ENCODE measurements around the gene BAZ2B. TPM values are rescaled to one million over a fixed set of nuclear protein-coding genes. Genes with fewer than 3 reads are reported as not detected.
"Not testable (repeated sequence)": the region's sequence is repeated elsewhere in the genome, so short reads cannot be mapped to it uniquely, and the experiment has no call there.

The BAZ2B gene
- total RNA-seq, 8 experiments from 2014 or later, result 81.1 to 148 (median 90.2) TPM

DNA sequence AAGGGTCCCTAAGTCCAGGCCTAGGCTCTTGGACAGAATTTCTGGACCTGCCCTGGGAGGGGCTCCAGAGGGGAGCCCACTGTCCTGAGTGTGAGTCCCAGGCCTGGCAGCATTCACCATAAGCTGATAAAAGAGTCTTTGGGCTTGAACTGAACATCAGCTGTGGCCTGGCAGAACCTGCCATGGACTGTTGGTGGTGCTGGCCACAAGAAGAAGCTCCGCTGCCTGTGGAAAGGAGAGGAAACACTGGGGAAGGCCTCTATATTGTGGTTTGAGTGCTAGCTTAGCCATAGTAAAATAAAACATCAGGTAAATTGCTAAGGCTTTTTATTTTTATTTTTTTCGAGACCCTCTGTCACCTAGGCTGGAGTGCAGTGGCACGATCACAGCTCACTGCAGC is 20.9 kb upstream of the BAZ2B start:
- no peak for ATAC-seq (replicated peaks in 6 of 8)
- no peak overlapping the region for H3K4me3 ChIP-seq
- H3K4me1 ChIP-seq (replicated peaks in 1 of 2), result no peaks in the 10 kb centered on the region
- no peak overlapping the region for H3K27ac ChIP-seq
- in situ Hi-C loops (cut with MboI; ENCODE audit: low pct_unique_long_range_greater_than_20kb in 2 of 9, low sequenced_read_pairs in 9 of 9, unreplicated experiment in 9 of 9), result no loop called here
- 83 to 100% (median 94%) methylated on average over 1 to 3 of the region's 3 CpGs; no CpG with 5 or more reads in 7 of the 10 experiments for WGBS, 10 experiments

DNA sequence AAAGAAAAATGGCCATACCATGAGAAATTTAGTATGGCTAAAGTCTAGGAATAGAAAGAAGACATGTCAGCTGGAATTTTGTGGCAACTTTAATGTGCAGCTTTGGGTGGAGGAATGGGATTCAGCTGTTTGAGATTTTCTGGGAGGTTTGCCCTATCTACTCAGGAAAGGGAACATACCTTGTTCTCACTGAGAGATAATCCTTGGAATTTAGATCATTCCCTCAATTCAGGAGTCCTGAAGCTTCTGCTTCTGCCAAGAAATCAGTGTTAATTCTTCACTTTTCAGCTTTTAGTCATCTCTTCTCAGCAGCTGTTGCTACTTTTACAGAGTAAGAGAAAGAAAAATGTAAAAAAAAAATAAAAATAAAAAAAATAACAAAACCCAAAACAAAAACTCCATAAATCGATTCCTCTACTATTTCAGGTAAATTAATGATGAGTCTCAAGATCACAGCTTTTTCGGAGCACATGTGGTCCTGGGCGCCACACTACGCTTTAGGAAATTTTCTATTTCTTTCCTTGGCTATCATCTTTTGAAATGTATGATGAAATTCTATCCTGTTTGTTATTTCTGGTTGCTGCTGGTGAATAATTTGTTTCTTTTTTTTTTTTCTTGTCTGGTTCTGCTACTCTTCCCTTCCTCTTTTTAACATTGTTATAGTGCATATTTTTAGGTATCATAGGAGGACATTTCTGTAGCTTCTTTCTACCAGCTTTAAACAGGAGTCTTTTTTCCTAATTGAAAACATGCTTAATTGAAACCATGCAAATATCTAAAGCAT is 18.9 kb upstream of the BAZ2B start:
- no peaks in the 10 kb centered on the region for H3K4me1 ChIP-seq (replicated peaks in 1 of 2)
- WGBS, 10 experiments, result 43 to 75% (median 68%) methylated on average over 4 of the region's 4 CpGs; no CpG with 5 or more reads in 1 of the 10 experiments
- no peak overlapping the region for H3K27ac ChIP-seq
- no peak for ATAC-seq (replicated peaks in 6 of 8)
- in situ Hi-C loops (cut with MboI; ENCODE audit: low pct_unique_long_range_greater_than_20kb in 2 of 9, low sequenced_read_pairs in 9 of 9, unreplicated experiment in 9 of 9), result no loop called here
- H3K4me3 ChIP-seq, result no peak overlapping the region

DNA sequence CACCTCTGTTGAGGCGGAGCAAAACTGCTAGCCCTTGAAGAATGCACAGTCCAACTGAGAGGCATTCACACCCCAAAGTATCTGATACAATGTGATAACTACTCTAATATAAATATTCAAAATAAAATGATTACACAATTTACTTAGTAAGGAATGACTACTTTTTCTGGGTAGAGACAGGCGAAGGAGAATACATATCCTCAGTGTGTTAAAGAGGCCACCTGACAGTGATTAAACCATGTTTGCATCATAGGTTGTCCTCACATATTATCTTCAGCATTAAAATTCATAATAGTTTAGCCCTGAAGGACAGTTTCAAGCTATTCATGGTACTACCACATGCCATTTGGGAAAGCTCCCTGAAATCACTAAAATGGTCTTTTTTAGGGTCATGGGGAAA is 16.9 kb upstream of the BAZ2B start:
- H3K4me1 ChIP-seq (replicated peaks in 1 of 2), result no peaks in the 10 kb centered on the region
- peak in 3 of 8 experiments; percentile 74 to 96 (median 94) for ATAC-seq (replicated peaks in 6 of 8)
- no peak overlapping the region for H3K4me3 ChIP-seq
- WGBS, 10 experiments, result 14 to 100% (median 93%) methylated on average over 1 to 2 of the region's 2 CpGs; no CpG with 5 or more reads in 3 of the 10 experiments
- no peak overlapping the region for H3K27ac ChIP-seq
- in situ Hi-C loops (cut with MboI; ENCODE audit: low pct_unique_long_range_greater_than_20kb in 2 of 9, low sequenced_read_pairs in 9 of 9, unreplicated experiment in 9 of 9), result no loop called here

DNA sequence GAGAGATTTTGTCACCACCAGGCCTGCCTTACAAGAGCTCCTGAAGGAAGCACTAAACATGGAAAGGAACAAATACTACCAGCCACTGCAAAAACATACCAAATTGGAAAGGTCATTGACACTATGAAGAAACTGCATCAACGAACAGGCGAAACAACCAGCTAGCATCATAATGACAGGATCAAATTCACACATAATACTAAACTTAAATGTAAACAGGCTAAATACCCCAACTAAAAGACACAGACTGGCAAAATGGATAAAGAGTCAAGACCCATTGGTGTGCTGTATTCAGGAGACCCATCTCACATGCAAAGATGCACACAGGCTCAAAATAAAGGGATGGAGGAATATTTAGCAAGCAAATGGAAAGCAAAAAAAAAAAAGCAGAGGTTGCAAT is 9.3 kb upstream of the BAZ2B start:
- in situ Hi-C loops (cut with MboI; ENCODE audit: low pct_unique_long_range_greater_than_20kb in 2 of 9, low sequenced_read_pairs in 9 of 9, unreplicated experiment in 9 of 9); ATAC-seq (replicated peaks in 6 of 8); H3K4me1 ChIP-seq (replicated peaks in 1 of 2); H3K27ac ChIP-seq; H3K4me3 ChIP-seq: not testable (repeated sequence)
- 60 to 100% (median 97%) methylated on average over 1 to 2 of the region's 2 CpGs for WGBS, 10 experiments

DNA sequence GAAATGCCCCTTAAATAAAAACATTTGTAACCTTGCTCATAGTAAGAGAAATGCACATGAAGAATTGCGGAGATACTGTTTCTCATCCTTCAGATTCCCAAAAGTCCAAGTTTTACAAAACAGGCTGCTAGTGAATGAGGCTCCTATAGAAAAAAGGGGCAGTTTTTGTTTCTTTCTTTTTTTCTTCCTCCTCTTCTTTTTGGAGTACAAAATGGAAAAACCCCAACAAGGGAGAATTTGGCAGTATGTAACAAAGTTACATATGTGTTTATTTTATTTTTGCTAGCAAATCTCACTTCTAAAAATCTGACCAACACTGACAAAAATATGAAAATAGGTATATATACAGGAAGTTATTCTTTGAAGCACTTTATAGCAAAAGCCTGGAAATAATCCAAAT is 7.1 kb upstream of the BAZ2B start:
- no peak overlapping the region for H3K4me3 ChIP-seq
- H3K27ac ChIP-seq, result no peak overlapping the region
- ATAC-seq (replicated peaks in 6 of 8), result no peak
- in situ Hi-C loops (cut with MboI; ENCODE audit: low pct_unique_long_range_greater_than_20kb in 2 of 9, low sequenced_read_pairs in 9 of 9, unreplicated experiment in 9 of 9), result no loop called here
- H3K4me1 ChIP-seq (replicated peaks in 1 of 2), result peaks cover 0 to 10% of the 10 kb centered on the region in 2 donors
- WGBS, 10 experiments, result 80 to 100% (median 100%) methylated on average over 1 of the region's 1 CpG; no CpG with 5 or more reads in 2 of the 10 experiments

DNA sequence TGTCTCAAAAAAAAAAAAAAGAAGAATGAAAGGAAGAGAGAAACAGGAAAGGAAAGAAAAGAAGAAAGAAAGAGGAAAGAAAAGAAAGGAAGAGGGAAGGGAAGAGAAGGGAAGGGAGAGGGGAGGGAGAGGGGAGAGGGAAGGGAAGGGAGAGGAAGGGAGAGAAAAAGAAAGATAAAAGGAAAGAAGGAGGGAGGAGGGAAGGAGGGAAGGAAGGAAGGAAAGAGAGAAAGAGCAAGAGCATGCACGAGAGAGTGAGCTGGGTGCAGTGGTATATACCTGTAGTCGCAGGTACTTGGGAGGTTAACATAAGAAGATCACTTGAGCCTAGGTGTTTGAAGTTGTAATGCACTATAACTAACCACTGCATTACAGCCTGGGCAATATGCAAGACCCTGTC is 6.6 kb upstream of the BAZ2B start:
- Histone ChIP-seq H3K4me1 (replicated peaks in 1 of 2) (peaks cover 0 to 13% of the 10 kb centered on the region in 2 donors), H3K27ac (no peak overlapping the region), H3K4me3 (no peak overlapping the region)
- no peak for ATAC-seq (replicated peaks in 6 of 8)
- in situ Hi-C loops (cut with MboI; ENCODE audit: low pct_unique_long_range_greater_than_20kb in 2 of 9, low sequenced_read_pairs in 9 of 9, unreplicated experiment in 9 of 9), result no loop called here
- 75 to 96% (median 83%) methylated on average over 1 to 2 of the region's 2 CpGs; no CpG with 5 or more reads in 6 of the 10 experiments for WGBS, 10 experiments

DNA sequence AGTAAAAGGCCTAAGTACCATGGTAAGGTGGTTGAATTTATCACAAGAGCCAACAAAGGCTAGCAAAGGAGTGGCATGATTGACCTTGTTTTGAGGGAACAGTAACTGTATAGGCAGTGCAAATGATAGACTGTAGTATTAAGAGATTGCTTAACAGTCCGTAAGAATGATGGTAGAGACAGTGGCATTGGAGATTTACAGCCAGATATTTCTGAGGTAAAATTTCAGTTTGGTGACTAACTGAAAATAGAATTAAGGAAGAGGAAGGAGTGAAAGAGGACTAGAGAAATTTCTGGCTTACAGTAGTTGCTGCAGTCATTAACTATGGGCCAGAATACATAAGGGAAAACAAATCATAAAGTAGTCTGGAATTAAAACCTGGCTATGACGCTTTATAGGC is 4.4 kb upstream of the BAZ2B start:
- no peak for ATAC-seq (replicated peaks in 6 of 8)
- in situ Hi-C loops (cut with MboI; ENCODE audit: low pct_unique_long_range_greater_than_20kb in 2 of 9, low sequenced_read_pairs in 9 of 9, unreplicated experiment in 9 of 9), result no loop called here
- peaks cover 0 to 15% of the 10 kb centered on the region in 2 donors for H3K4me1 ChIP-seq (replicated peaks in 1 of 2)
- WGBS, 10 experiments, result 80 to 100% (median 90%) methylated on average over 1 to 2 of the region's 2 CpGs
- H3K27ac ChIP-seq, result no peak overlapping the region
- no peak overlapping the region for H3K4me3 ChIP-seq

DNA sequence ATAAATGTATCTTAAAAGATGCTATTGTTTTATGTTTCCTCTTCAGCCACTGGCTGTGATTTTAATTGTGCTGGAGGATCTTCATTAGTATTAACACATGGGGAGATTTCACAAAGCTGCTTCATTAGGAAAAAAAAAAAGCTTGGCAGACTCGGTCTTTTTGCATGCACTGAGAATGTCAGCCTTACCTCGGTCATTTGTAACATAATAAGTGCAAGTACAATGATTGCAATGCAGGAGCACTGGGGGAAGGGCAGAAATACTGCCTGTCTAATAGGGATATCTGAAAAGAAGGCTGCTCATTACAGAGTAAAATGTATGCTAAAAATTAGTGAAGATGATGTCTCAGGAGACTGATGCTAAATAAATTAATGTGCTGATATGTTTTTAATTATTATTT is 1.3 kb upstream of the BAZ2B start:
- in situ Hi-C loops (cut with MboI; ENCODE audit: low pct_unique_long_range_greater_than_20kb in 2 of 9, low sequenced_read_pairs in 9 of 9, unreplicated experiment in 9 of 9), result no loop called here
- Histone ChIP-seq H3K4me3 (peak overlapping the region; percentile 69 to 98 (median 95)), H3K27ac (peak overlapping the region in 1 of 2 donors; percentile 63), H3K4me1 (replicated peaks in 1 of 2) (peaks cover 0 to 17% of the 10 kb centered on the region in 2 donors)
- peak in 5 of 8 experiments; percentile 34 to 59 (median 51) for ATAC-seq (replicated peaks in 6 of 8)
- WGBS, 10 experiments, result 0 to 40% (median 0%) methylated on average over 1 to 2 of the region's 2 CpGs

DNA sequence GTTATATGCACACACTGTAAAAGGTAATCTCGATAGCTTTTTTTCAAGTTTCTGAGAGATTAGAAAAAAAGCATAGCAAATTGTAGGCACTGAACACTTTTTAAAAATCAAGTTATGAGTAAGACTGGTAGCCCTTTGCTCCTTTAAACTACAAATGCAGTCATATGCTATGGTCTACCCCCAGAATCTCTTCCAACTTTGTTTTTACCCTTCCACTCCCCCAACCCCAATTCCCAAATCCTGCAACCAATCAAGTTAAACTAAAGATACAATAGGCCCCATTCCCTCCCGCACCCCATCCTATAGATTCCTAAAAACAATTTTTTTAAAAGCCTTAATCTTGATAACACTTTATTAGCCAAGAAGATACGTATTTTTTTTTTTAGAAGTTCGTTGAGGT is 752 bp upstream of the BAZ2B start:
- in situ Hi-C loops (cut with MboI; ENCODE audit: low pct_unique_long_range_greater_than_20kb in 2 of 9, low sequenced_read_pairs in 9 of 9, unreplicated experiment in 9 of 9), result no loop called here
- Histone ChIP-seq H3K4me1 (replicated peaks in 1 of 2) (peaks cover 0 to 23% of the 10 kb centered on the region in 2 donors), H3K27ac (peak overlapping the region in 1 of 2 donors; percentile 98), H3K4me3 (peak overlapping the region; percentile 69 to 98 (median 95))
- WGBS, 10 experiments, result 0 to 68% (median 5%) methylated on average over 3 to 4 of the region's 4 CpGs
- ATAC-seq (replicated peaks in 6 of 8), result no peak

DNA sequence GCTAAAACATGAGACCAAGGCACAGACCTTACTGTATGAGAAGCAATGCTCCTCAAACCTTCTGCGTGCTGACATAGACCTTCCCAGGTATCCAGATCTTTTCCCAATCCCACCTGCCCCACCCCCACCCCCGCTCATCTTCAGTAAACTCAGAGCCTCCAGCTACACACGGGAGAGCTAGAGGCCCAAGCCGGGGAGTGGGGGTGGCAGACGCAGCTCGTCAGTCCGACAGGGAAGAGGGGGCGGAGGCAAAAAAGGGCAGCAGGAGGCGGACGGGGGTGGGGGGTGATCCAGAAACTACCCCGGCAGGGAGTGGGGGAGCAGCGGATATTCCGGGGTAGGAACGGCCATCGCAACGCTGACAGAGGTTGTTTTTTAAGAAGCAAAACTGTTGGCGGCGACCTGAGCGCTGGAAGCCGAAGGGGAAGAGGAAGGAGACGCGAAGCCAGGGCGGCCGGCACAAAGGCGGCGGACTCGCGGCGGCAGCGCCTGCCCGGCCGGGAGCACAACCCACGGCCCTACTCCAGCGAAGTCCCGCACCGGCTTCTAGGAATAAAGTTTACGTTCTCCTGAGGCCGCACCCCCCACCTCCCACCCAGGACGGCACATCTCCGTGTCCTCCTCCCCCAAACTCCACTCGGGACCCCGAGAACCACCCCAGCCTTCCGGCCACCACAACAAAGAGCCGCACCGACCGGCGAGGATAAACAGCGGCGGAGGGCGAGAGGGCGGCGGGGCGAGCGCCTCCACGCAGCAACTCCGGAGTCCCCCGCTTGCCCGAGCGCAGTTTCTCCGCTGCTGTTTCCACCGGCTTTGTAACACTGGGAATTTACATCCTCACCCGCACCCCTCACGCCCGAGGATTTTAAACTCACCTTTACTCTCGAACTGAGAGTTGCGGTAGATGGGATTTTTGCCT is 722 bp downstream of the BAZ2B start:
- WGBS, 10 experiments, result 0 to 1% (median 0%) methylated on average over 1 to 13 of the region's 66 CpGs; no CpG with 5 or more reads in 6 of the 10 experiments
- H3K27ac ChIP-seq, result peak overlapping the region; percentile 96 to 98
- peak; percentile 79 to 90 (median 80) for ATAC-seq (replicated peaks in 6 of 8)
- peaks cover 0 to 30% of the 10 kb centered on the region in 2 donors for H3K4me1 ChIP-seq (replicated peaks in 1 of 2)
- in situ Hi-C loops (cut with MboI; ENCODE audit: low pct_unique_long_range_greater_than_20kb in 2 of 9, low sequenced_read_pairs in 9 of 9, unreplicated experiment in 9 of 9), result no loop called here
- peak overlapping the region; percentile 69 to 98 (median 95) for H3K4me3 ChIP-seq

DNA sequence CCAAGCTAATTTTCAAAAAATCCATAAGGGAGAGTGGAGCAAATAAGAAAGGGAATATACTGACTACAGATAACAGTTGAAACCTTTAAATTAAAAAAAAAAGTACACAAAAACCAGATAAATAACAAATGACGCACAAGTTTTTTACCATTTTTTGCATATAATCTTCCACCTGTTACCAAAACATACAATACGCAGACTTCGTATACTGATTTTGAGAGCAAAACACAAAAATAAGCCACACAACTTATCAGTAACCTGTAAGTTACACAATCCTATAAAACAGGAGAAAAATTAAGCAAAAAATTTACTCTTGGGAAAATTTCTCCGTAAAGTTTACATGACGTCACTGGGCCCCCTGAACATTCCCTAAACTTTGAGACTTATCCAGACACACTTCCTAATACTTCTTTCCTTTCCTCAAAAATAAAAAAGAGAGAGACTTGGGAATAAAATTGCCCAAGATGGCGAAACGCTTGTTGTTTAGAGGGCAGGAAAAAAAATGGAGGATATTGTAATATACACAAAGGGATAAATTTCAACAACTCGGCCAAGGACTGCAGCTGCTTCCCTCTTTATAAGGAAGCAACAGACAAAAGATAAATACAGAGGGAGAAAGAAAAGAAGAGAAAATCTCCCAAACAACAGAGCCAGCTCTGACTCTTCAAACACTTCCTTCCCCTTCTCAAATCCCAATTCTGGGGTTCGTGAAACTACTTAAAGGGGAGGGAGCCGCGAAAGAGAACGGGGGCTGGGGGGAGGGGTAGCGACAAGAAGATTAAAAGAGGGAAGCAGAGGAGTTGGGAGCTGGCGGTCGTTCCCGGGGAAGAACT is 1.6 kb downstream of the BAZ2B start:
- in situ Hi-C loops (cut with MboI; ENCODE audit: low pct_unique_long_range_greater_than_20kb in 2 of 9, low sequenced_read_pairs in 9 of 9, unreplicated experiment in 9 of 9), result no loop called here
- WGBS, 10 experiments, result 0 to 4% (median 1%) methylated on average over 1 to 9 of the region's 16 CpGs
- ATAC-seq (replicated peaks in 6 of 8), result peak in 2 of 8 experiments; percentile 12 to 18

DNA sequence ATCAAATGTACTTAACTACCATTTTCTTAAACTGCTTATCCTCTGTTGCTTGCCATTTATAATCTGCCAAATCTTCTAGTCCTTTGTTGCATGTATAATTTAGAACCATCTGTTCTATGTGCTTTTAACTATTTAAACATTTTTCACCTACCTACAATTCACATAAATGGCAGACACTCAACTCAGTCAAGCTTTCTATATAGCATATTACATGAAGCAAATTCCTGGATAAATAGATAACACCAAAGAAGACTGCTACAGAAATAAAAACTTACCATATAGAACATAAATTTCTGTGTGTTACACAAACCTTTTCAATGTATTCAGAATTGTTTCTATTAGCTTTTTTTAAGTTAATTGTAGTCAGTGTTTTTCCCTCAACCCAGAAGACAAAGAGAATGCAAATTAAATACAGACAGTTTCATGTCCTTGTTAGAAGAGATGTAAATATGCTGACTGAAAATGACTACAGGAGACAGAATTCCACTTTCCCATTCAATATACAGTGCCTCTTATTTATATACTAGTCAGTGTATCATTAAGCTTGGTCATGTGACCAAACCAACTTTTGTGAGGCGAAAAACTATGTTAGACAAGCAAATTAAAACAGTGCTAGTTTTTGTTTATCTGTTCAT is 2.6 kb downstream of the BAZ2B start:
- Histone ChIP-seq H3K4me3 (peak overlapping the region; percentile 69 to 98 (median 95)), H3K27ac (peak overlapping the region; percentile 96 to 98), H3K4me1 (replicated peaks in 1 of 2) (peaks cover 9 to 42% of the 10 kb centered on the region in 2 donors)
- WGBS, 10 experiments, result 0% methylated on average over 1 of the region's 1 CpG; no CpG with 5 or more reads in 2 of the 10 experiments
- ATAC-seq (replicated peaks in 6 of 8), result no peak
- in situ Hi-C loops (cut with MboI; ENCODE audit: low pct_unique_long_range_greater_than_20kb in 2 of 9, low sequenced_read_pairs in 9 of 9, unreplicated experiment in 9 of 9), result no loop called here

More for the DNA sequence above, 1.6 kb downstream of the BAZ2B start:
- Histone ChIP-seq H3K4me3 (peak overlapping the region; percentile 69 to 98 (median 95)), H3K27ac (peak overlapping the region; percentile 96 to 98), H3K4me1 (replicated peaks in 1 of 2) (peaks cover 3 to 32% of the 10 kb centered on the region in 2 donors)
